Heart right ventricle (tissue), 16 donors: Measurements from ENCODE around the gene RAB11FIP3. TPM values are rescaled to one million over a fixed set of nuclear protein-coding genes. Genes with fewer than 3 reads are reported as not detected.

Experiments used
- ATAC-seq, 8 donors: fragments of 200-7000 bp; cut with Tn5 transposase; one replicate each; pipeline ENCODE4 v1.9.1; 2020; ENCODE audit warnings: mild to moderate bottlenecking in 8 of 8, moderate library complexity in 8 of 8, moderate number of reproducible peaks in 1 of 8
- DNase-seq, 2 donors: peaks; one replicate each; pipeline ENCODE4 v3.0.0-alpha.2; 2020
- H3K27ac ChIP-seq, 10 donors: fragments of 200-600 bp; sonication (generic) in 2 of 10; one replicate each; pipeline versions ENCODE4 v1.5.0 to v1.8.0; 2020 to 2022; ENCODE audit warnings: mild to moderate bottlenecking in 3 of 10
- H3K27me3 ChIP-seq, 7 donors: fragments of 200-600 bp; one replicate each; pipeline ENCODE4 v1.8.0; 2021 to 2022; ENCODE audit warnings: mild to moderate bottlenecking in 2 of 7
- H3K36me3 ChIP-seq, 9 donors: fragments of 200-600 bp; sonication (generic) in 1 of 9; one replicate each; pipeline versions ENCODE4 v1.5.0 to v1.8.0; 2020 to 2022; ENCODE audit warnings: mild to moderate bottlenecking in 2 of 9
- H3K4me1 ChIP-seq, 9 donors: fragments of 200-600 bp; sonication (generic) in 1 of 9; one replicate each; pipeline versions ENCODE4 v1.5.0 to v1.8.0; 2020 to 2022; ENCODE audit warnings: mild to moderate bottlenecking in 4 of 9
- H3K4me3 ChIP-seq, 10 donors: fragments of 200-600 bp; sonication (generic) in 2 of 10; one replicate each; pipeline versions ENCODE4 v1.5.0 to v1.8.0; 2020 to 2022; ENCODE audit warnings: mild to moderate bottlenecking in 7 of 10, moderate library complexity in 2 of 10
- H3K9me3 ChIP-seq, 11 donors: fragments of 200-600 bp in 10 of 11; sonication (generic) in 2 of 11; one replicate each; pipeline versions ENCODE4 v1.5.0 to v1.8.0; 2013 to 2022; ENCODE audit warnings: mild to moderate bottlenecking in 2 of 11, control low read depth in 1 of 11, moderate library complexity in 1 of 11
- CTCF ChIP-seq, 9 donors: fragments of 200-600 bp; sonication (generic) in 2 of 9; IDR thresholded peaks; one replicate each; pipeline versions ENCODE4 v1.5.0 to v1.8.0; 2021 to 2022; ENCODE audit warnings: antibody characterized with exemption in 9 of 9, mild to moderate bottlenecking in 5 of 9, moderate library complexity in 1 of 9
- WGBS, 2 donors: extraction: QIAGEN DNeasy Blood & Tissue Kit; methylation state at CpG; one replicate each; pipeline ENCODE4 v1.1.7; 2013; ENCODE audit warnings: inconsistent platforms in 1 of 2; 5-methylcytosine and 5-hydroxymethylcytosine counted together
- intact Hi-C, 10 donors: fragments of 100-400 bp; cut with DNase I; formaldehyde crosslinking; loops; one replicate each; pipeline versions ENCODE4 v1.11.1 to v1.14.2; 2022
- polyA plus RNA-seq, 2 donors: library from polyadenylated mRNA; stranded (reverse); fragments of 200-250 nt; gene quantifications; one replicate each; pipeline ENCODE4 v1.2.3, GENCODE V29; 2013
- total RNA-seq, 10 donors: library from RNA; stranded (reverse); fragmentation: NEBNext Ultra II Directional in 3 of 10; extraction: Animal tissue kit (Norgen Biotek cat#: 25700) in 3 of 10; gene quantifications; one replicate each; pipeline versions ENCODE4 v1.2.1 to v1.2.4, GENCODE V29; 2021 to 2023
- donor health status: Arrhythmogenic right ventricular cardiomyopathy.
- donor health status: ischemic (EF 13 %, LVEDD 7.1; RV severe dilation, severe dysfunction).
- donor health status: healthy with polysubstance abuse.
- donor health status: DM: no; HTN: yes; CAD: no.
- donor health status: DM: no; HTN: no; CAD: no.
- donor health status: ischemic (EF 25% LVEDD 6.9; RV normal size, moderate dysfunction).
- donor health status: ischemic (EF 25% LVEDD 5.7; RV mildly dilated, moderate dysfunction).
- donor health status: healthy.
- donor health status: DM: yes; HTN: yes; CAD: no.
- donor health status: Ischemic cardiomyopathy.
- donor health status: ischemic (EF 35%, LVEDD 5.7; RV mildly dilated, moderate dysfunction).
- donor health status: nonischemic (EF 11% LVEDD 7.7; RV severe dilation, severe dysfunction).
- donor health status: DM: yes; HTN: yes; CAD: no.
- donor health status: PGD.
- donor health status: ischemic (EF 29% LVEDD 5.4; RV normal size, mild dysfunction).
- donor health status: nonischemic (EF 23%, LVEDD 6.1; RV moderate dilation, normal function).

The RAB11FIP3 gene
- total and polyA plus RNA-seq, 12 donors = 16.6 to 40.3 (median 29.1) TPM

- intact Hi-C loops = loop anchor here in 3 of 10 donors (5.0 to 10.0 kb wide), 2 partner anchors 43 to 46 kb away; partner anchors contain the start of gene RAB11FIP3 (in 3 of the 3)
- Histone ChIP-seq H3K4me3 (no peak overlapping the region), H3K27ac (no peak overlapping the region), H3K4me1 (peaks cover 0 to 16% (median 0%) of the 10 kb centered on the region in 9 donors), H3K9me3 (no peaks in the 10 kb centered on the region), H3K27me3 (no peaks in the 10 kb centered on the region), H3K36me3 (peaks cover 0 to 44% (median 0%) of the 10 kb centered on the region in 9 donors)
- no peak for ATAC-seq
- DNase-seq = no peak
- TF ChIP-seq CTCF (IDR thresholded peaks at IDR 0.05) = no peak
- 87 to 90% methylated on average over 4 of the region's 4 CpGs for WGBS, 2 donors
These were observed 45.0 kb downstream of the RAB11FIP3 start for GRCh38 chr16:470418-470817.

GRCh38 chr16:471353-472198 is 46.1 kb downstream of the RAB11FIP3 start:
- 85 to 87% methylated on average over 32 of the region's 32 CpGs for WGBS, 2 donors
- Histone ChIP-seq H3K27ac (peak overlapping the region in 1 of 10 donors; percentile 39), H3K9me3 (no peaks in the 10 kb centered on the region), H3K36me3 (peaks cover 0 to 44% (median 0%) of the 10 kb centered on the region in 9 donors), H3K4me3 (no peak overlapping the region), H3K4me1 (peaks cover 0 to 23% (median 3%) of the 10 kb centered on the region in 9 donors), H3K27me3 (no peaks in the 10 kb centered on the region)
- TF ChIP-seq CTCF (IDR thresholded peaks at IDR 0.05) = no peak
- DNase-seq (peak in 1 of 2 donors; percentile 23), ATAC-seq (peak; percentile 30 to 88 (median 69))
- intact Hi-C loops = loop anchor here in 3 of 10 donors (5.0 to 10.0 kb wide), 2 partner anchors 44 to 47 kb away; partner anchors contain the start of gene RAB11FIP3 (in 3 of the 3)

GRCh38 chr16:472199-472504 is 46.7 kb downstream of the RAB11FIP3 start:
- intact Hi-C loops = loop anchor here in 3 of 10 donors (5.0 to 10.0 kb wide), 2 partner anchors 45 to 47 kb away; partner anchors contain the start of gene RAB11FIP3 (in 3 of the 3)
- peaks cover 0 to 25% (median 3%) of the 10 kb centered on the region in 9 donors for H3K4me1 ChIP-seq
- WGBS, 2 donors = 94 to 95% methylated on average over 9 of the region's 9 CpGs
- H3K27ac ChIP-seq = no peak overlapping the region
- no peaks in the 10 kb centered on the region for H3K27me3 ChIP-seq
- DNase-seq = no peak
- H3K36me3 ChIP-seq = peaks cover 0 to 45% (median 0%) of the 10 kb centered on the region in 9 donors
- TF ChIP-seq CTCF (IDR thresholded peaks at IDR 0.05) = no peak
- H3K4me3 ChIP-seq = no peak overlapping the region
- no peaks in the 10 kb centered on the region for H3K9me3 ChIP-seq
- ATAC-seq = no peak

GRCh38 chr16:473046-474043 is 47.9 kb downstream of the RAB11FIP3 start:
- ATAC-seq (no peak), DNase-seq (no peak)
- no peak for TF ChIP-seq CTCF (IDR thresholded peaks at IDR 0.05)
- Histone ChIP-seq H3K4me3 (no peak overlapping the region), H3K4me1 (peaks cover 0 to 34% (median 4%) of the 10 kb centered on the region in 9 donors), H3K9me3 (no peaks in the 10 kb centered on the region), H3K27ac (no peak overlapping the region), H3K36me3 (peaks cover 0 to 47% (median 0%) of the 10 kb centered on the region in 9 donors), H3K27me3 (no peaks in the 10 kb centered on the region)
- 94 to 95% methylated on average over 32 of the region's 32 CpGs for WGBS, 2 donors
- intact Hi-C loops = loop anchor here in 3 of 10 donors (5.0 to 10.0 kb wide), 2 partner anchors 46 to 49 kb away; partner anchors contain the start of gene RAB11FIP3 (in 3 of the 3)
